ENCODE measurements around the gene C15orf40. TPM values are rescaled to one million over a fixed set of nuclear protein-coding genes. Genes with fewer than 3 reads are reported as not detected.

C15orf40 gene
- total and polyA plus RNA-seq, 2 of the 13 experiments (the other 11 are each of a cell fraction or from before 2014, with no cell fraction given) = 24.0 to 26.3 TPM

- TF ChIP-seq ZHX2 (IDR thresholded peaks at IDR 0.05; ENCODE audit: low read depth) (peak; percentile 62; the same call in 1 of the 2 replicates), ZHX2 (CRISPR knock-in tag; IDR thresholded peaks at IDR 0.05; ENCODE audit: borderline replicate concordance) (peak; percentile 69), BRCA1 (CRISPR knock-in tag; IDR thresholded peaks at IDR 0.05) (peak; percentile 87; the same call in 1 of the 2 replicates), ZNF619 (CRISPR knock-in tag; IDR thresholded peaks at IDR 0.05) (peak; percentile 45; the same call in 1 of the 2 replicates), ELF4 (CRISPR knock-in tag; IDR thresholded peaks at IDR 0.05; ENCODE audit: borderline replicate concordance) (peak; percentile 89; the same call in 1 of the 2 replicates), POLR2A (IDR thresholded peaks at IDR 0.05; ENCODE audit: insufficient read depth in 1 of 2, low read depth in 2 of 2, low read length in 2 of 2) (peak; percentile 77 to 86), ZNF567 (CRISPR knock-in tag; IDR thresholded peaks at IDR 0.05; ENCODE audit: borderline replicate concordance) (peak; percentile 85), TOE1 (CRISPR knock-in tag; IDR thresholded peaks at IDR 0.05) (no peak), ZFP82 (CRISPR knock-in tag; IDR thresholded peaks at IDR 0.05; ENCODE audit: borderline replicate concordance) (no peak), MAF1 (CRISPR knock-in tag; IDR thresholded peaks at IDR 0.05; ENCODE audit: borderline replicate concordance) (peak; percentile 89), ZBTB42 (CRISPR knock-in tag; IDR thresholded peaks at IDR 0.05) (no peak), HOXA3 (CRISPR knock-in tag; IDR thresholded peaks at IDR 0.05) (peak; percentile 89), HOXA9 (CRISPR knock-in tag; IDR thresholded peaks at IDR 0.05; ENCODE audit: borderline replicate concordance) (peak; percentile 85; the same call in 1 of the 2 replicates), KLF13 (CRISPR knock-in tag; IDR thresholded peaks at IDR 0.05) (0 out of 2 replicates have a peak, but pooled peaks have one; percentile 57), CERS6 (CRISPR knock-in tag; IDR thresholded peaks at IDR 0.05) (no peak), CSRNP1 (CRISPR knock-in tag; IDR thresholded peaks at IDR 0.05) (0 out of 2 replicates have a peak, but pooled peaks have one; percentile 41), HNRNPK (IDR thresholded peaks at IDR 0.05; ENCODE audit: low read depth, low read length, poor library complexity, severe bottlenecking) (no peak), SOX13 (IDR thresholded peaks at IDR 0.05) (no peak), SOX13 (CRISPR knock-in tag; conservative IDR thresholded peaks at IDR 0.05 in 1 of 2, IDR thresholded peaks at IDR 0.05 in 1 of 2) (peak in 1 of 2 experiments; percentile 42; a peak in 1 of 4 replicates)
Observed at GRCh38 chr15:83011271-83012075, at the start of gene C15orf40 (continued).

Data from HepG2 (cell line).